HCT116 (cell line): ENCODE data around the gene TMEM132D. TPM values are rescaled to one million over a fixed set of nuclear protein-coding genes. Genes with fewer than 3 reads are reported as not detected.

Source experiments
- ATAC-seq: fragments of 200-7000 bp; cut with Tn5 transposase; 2 replicates; pipeline ENCODE4 v1.9.1; 2020; ENCODE audit warnings: mild to moderate bottlenecking, moderate library complexity
- BruUV-seq: library from RNA; stranded (reverse); fragments of 400-500 nt; replicated peaks from 2 replicates; lab custom pipeline; 2021; lab: Mats Ljungman, UMichigan
- CTCF ChIA-PET: fragments of 300-600 bp; sonication (Branson Sonifier 250); formaldehyde crosslinking; loops from one replicate; lab custom pipeline; 2021; ENCODE audit warnings: antibody characterized with exemption; lab: Charles Lee
- POLR2A ChIA-PET: fragments of 300-600, 350-600 bp; sonication (Branson Sonifier 250); formaldehyde crosslinking; loops from one replicate; lab custom pipeline; 2021; ENCODE audit warnings: antibody characterized with exemption; lab: Charles Lee
- RAD21 ChIA-PET, 2 experiments: fragments of 300-600 bp; sonication (Branson Sonifier 250); formaldehyde crosslinking; loops; one replicate each; lab custom pipeline; 2023; ENCODE audit warnings: low total read pairs in 2 of 2; ENCODE audit not compliant: uncharacterized antibody in 2 of 2, unreplicated experiment in 2 of 2, low non-redundant PET in 1 of 2; lab: Charles Lee
- DNase-seq: peaks from one replicate; pipeline ENCODE4 v3.0.0-alpha.2; 2010; ENCODE audit warnings: low read depth, low spot score
- H2AFZ ChIP-seq: fragments of 200-600 bp; shearing (Covaris generic), sonication (generic); 2 replicates; pipeline ENCODE4 v1.6.1; 2017; ENCODE audit warnings: low read depth, mixed run types, mixed read lengths, antibody characterized with exemption, low read length; ENCODE audit not compliant: poor library complexity, severe bottlenecking
- H3K27ac ChIP-seq: 2 replicates; pipeline ENCODE4 v1.5.1; 2012; ENCODE audit warnings: low read depth, low read length
- H3K27me3 ChIP-seq: fragments of 200-600 bp; sonication (generic); 2 replicates; pipeline ENCODE4 v1.6.1; 2016; ENCODE audit warnings: mixed run types, low read length, mixed read lengths; ENCODE audit not compliant: insufficient read depth
- H3K36me3 ChIP-seq, 2 experiments: fragments of 200-500 bp in 1 of 2; fragments of 200-600 bp in 1 of 2; sonication (Bioruptor generic) in 1 of 2; sonication (generic) in 1 of 2; 2 replicates each; pipeline versions ENCODE4 v1.5.1 to v1.6.1; 2014 to 2016; ENCODE audit warnings: low read length in 2 of 2, inconsistent platforms in 1 of 2, mixed read lengths in 1 of 2, mixed run types in 1 of 2; ENCODE audit not compliant: insufficient read depth in 2 of 2, control insufficient read depth in 1 of 2
- H3K4me1 ChIP-seq, 2 experiments: fragments of 200-600 bp in 1 of 2; sonication (generic) in 1 of 2; 2 replicates each; pipeline versions ENCODE4 v1.5.1 to v1.6.1; 2012 to 2017; ENCODE audit warnings: low read length in 2 of 2, inconsistent platforms in 1 of 2, mild to moderate bottlenecking in 1 of 2, mixed read lengths in 1 of 2, mixed run types in 1 of 2, moderate library complexity in 1 of 2; ENCODE audit not compliant: insufficient read depth in 2 of 2, control insufficient read depth in 1 of 2
- H3K4me2 ChIP-seq: fragments of 200-600 bp; sonication (generic); 2 replicates; pipeline ENCODE4 v1.6.1; 2017; ENCODE audit warnings: mixed run types, low read length, mixed read lengths
- H3K4me3 ChIP-seq, 2 experiments: fragments of 200-600 bp in 1 of 2; sonication (generic) in 1 of 2; replicated peaks in 1 of 2; 2 replicates each; pipeline ENCODE4 v1.5.1; 2011 to 2016; ENCODE audit warnings: low read length in 2 of 2, control low read depth in 1 of 2, low read depth in 1 of 2, mild to moderate bottlenecking in 1 of 2, mixed read lengths in 1 of 2, mixed run types in 1 of 2
- H3K79me2 ChIP-seq: fragments of 200-600 bp; sonication (generic); 2 replicates; pipeline ENCODE4 v1.6.1; 2017; ENCODE audit warnings: mild to moderate bottlenecking, mixed run types, low read length, moderate library complexity, mixed read lengths; ENCODE audit not compliant: insufficient read depth
- H3K9ac ChIP-seq: fragments of 200-600 bp; sonication (generic); 2 replicates; pipeline ENCODE4 v1.6.1; 2016; ENCODE audit warnings: low read length, mixed read lengths
- H3K9me2 ChIP-seq: fragments of 200-600 bp; sonication (generic), shearing (Covaris generic); 2 replicates; pipeline ENCODE4 v1.6.1; 2017; ENCODE audit warnings: mixed run types, mild to moderate bottlenecking, moderate library complexity; ENCODE audit not compliant: insufficient read depth
- H3K9me3 ChIP-seq, 2 experiments: fragments of 200-500 bp in 1 of 2; fragments of 200-600 bp in 1 of 2; sonication (Bioruptor generic) in 1 of 2; sonication (generic) in 1 of 2; 2 replicates each; pipeline ENCODE4 v1.6.1; 2014 to 2017; ENCODE audit warnings: low read length in 2 of 2, mixed read lengths in 2 of 2, inconsistent platforms in 1 of 2, low read depth in 1 of 2, mild to moderate bottlenecking in 1 of 2, mixed run types in 1 of 2, moderate library complexity in 1 of 2; ENCODE audit not compliant: control insufficient read depth in 1 of 2, insufficient read depth in 1 of 2
- H4K20me1 ChIP-seq: fragments of 200-600 bp; sonication (generic), shearing (Covaris generic); 2 replicates; pipeline ENCODE4 v1.6.1; 2017; ENCODE audit warnings: mixed run types, mild to moderate bottlenecking, moderate library complexity; ENCODE audit not compliant: insufficient read depth
- ATF3 ChIP-seq: IDR thresholded peaks from 2 replicates; pipeline ENCODE4 v1.6.1; 2012
- CEBPB ChIP-seq: IDR thresholded peaks from 2 replicates; pipeline ENCODE4 v1.6.1; 2012; ENCODE audit warnings: low read depth
- CTCF ChIP-seq, 3 experiments: fragments of 200-600 bp in 1 of 3; sonication (generic) in 1 of 3; IDR thresholded peaks in 2 of 3; conservative IDR thresholded peaks in 1 of 3; 2 replicates each; pipeline ENCODE4 v1.5.1; 2012 to 2017; ENCODE audit warnings: low read depth in 2 of 3, low read length in 2 of 3, antibody characterized with exemption in 1 of 3, borderline replicate concordance in 1 of 3, control low read depth in 1 of 3, mild to moderate bottlenecking in 1 of 3, mixed read lengths in 1 of 3, mixed run types in 1 of 3, moderate library complexity in 1 of 3; ENCODE audit not compliant: insufficient read depth in 1 of 3
- EGR1 ChIP-seq: IDR thresholded peaks from 2 replicates; pipeline ENCODE4 v1.6.1; 2012; ENCODE audit warnings: low read depth
- ELF1 ChIP-seq: IDR thresholded peaks from 2 replicates; pipeline ENCODE4 v1.6.1; 2012; ENCODE audit warnings: low read depth, borderline replicate concordance
- EZH2 ChIP-seq: fragments of 200-600 bp; sonication (generic); IDR thresholded peaks from 2 replicates; pipeline ENCODE4 v1.6.1; 2017; ENCODE audit warnings: antibody characterized with exemption, mixed run types
- EZH2phosphoT487 ChIP-seq: fragments of 200-600 bp; IDR thresholded peaks from 2 replicates; pipeline ENCODE4 v1.6.1; 2018; ENCODE audit warnings: antibody characterized with exemption, borderline replicate concordance
- JUND ChIP-seq: IDR thresholded peaks from 2 replicates; pipeline ENCODE4 v1.6.1; 2012
- POLR2A ChIP-seq: IDR thresholded peaks from 2 replicates; pipeline ENCODE4 v1.7.0; 2011; ENCODE audit warnings: borderline replicate concordance; ENCODE audit not compliant: insufficient read depth, insufficient read length; ENCODE audit errors: extremely low read depth
- POLR2AphosphoS5 ChIP-seq: IDR thresholded peaks from 2 replicates; pipeline ENCODE4 v1.6.1; 2011; ENCODE audit warnings: mild to moderate bottlenecking, low read depth, low read length, moderate library complexity
- RAD21 ChIP-seq: IDR thresholded peaks from 2 replicates; pipeline ENCODE4 v1.6.1; 2012; ENCODE audit warnings: low read depth, mild to moderate bottlenecking
- REST ChIP-seq: IDR thresholded peaks from 2 replicates; pipeline ENCODE4 v1.6.1; 2012; ENCODE audit warnings: low read depth
- SP1 ChIP-seq: IDR thresholded peaks from 2 replicates; pipeline ENCODE4 v1.6.1; 2012; ENCODE audit warnings: low read depth
- SRF ChIP-seq: IDR thresholded peaks from 2 replicates; pipeline ENCODE4 v1.6.1; 2012; ENCODE audit warnings: low read depth
- TCF7L2 ChIP-seq: IDR thresholded peaks from 2 replicates; pipeline ENCODE4 v1.7.0; 2011; ENCODE audit warnings: borderline replicate concordance, inconsistent platforms; ENCODE audit not compliant: insufficient read depth, insufficient read length; ENCODE audit errors: extremely low read depth
- YY1 ChIP-seq: IDR thresholded peaks from 2 replicates; pipeline ENCODE4 v1.6.1; 2011; ENCODE audit warnings: low read length, low read depth, moderate library complexity, mild to moderate bottlenecking; ENCODE audit not compliant: insufficient replicate concordance; ENCODE audit errors: extremely low read depth
- ZBTB33 ChIP-seq: IDR thresholded peaks from 2 replicates; pipeline ENCODE4 v1.6.1; 2011; ENCODE audit warnings: mild to moderate bottlenecking, low read length, moderate library complexity; ENCODE audit not compliant: insufficient replicate concordance; ENCODE audit errors: extremely low read depth
- ZFX ChIP-seq: fragments of 450-650 bp; IDR thresholded peaks from 2 replicates; pipeline ENCODE4 v1.6.1; 2017
- intact Hi-C: fragments of 100-400 bp; cut with micrococcal nuclease; formaldehyde crosslinking; loops from 2 replicates; pipeline ENCODE4 v1.10.0; 2022
- total RNA-seq: library from RNA; stranded (reverse); gene quantifications from one replicate; pipeline ENCODE4 v1.2.1, GENCODE V29; 2021; ENCODE audit not compliant: unreplicated experiment

TMEM132D gene
- total RNA-seq, 1 experiment from 2014 or later, result not detected

GRCh38 chr12:129160282-129160681 lies 743.5 kb downstream of the TMEM132D start (continued):
- TF ChIP-seq CEBPB (no peak), EGR1 (no peak)

- H3K4me2 ChIP-seq, result no peak overlapping the region
- H3K79me2 ChIP-seq, result no peaks in the 10 kb centered on the region
- no peak for TF ChIP-seq RAD21
- TF ChIP-seq SRF, result no peak
- no peak for TF ChIP-seq ATF3
- TF ChIP-seq YY1, result no peak
- no peak for TF ChIP-seq EZH2phosphoT487
- TF ChIP-seq REST, result no peak
- TF ChIP-seq POLR2A, result no peak
- no peak for TF ChIP-seq CTCF (IDR thresholded peaks at IDR 0.05 in 2 of 3, conservative IDR thresholded peaks at IDR 0.05 in 1 of 3; ENCODE audit: borderline replicate concordance in 1 of 3, insufficient read depth in 1 of 3, low read depth in 2 of 3, low read length in 2 of 3)
- no peak for TF ChIP-seq EZH2
- TF ChIP-seq TCF7L2, result no peak
- TF ChIP-seq POLR2AphosphoS5, result no peak
- TF ChIP-seq ZFX, result no peak
- no peak for TF ChIP-seq JUND
- TF ChIP-seq ZBTB33, result no peak
- TF ChIP-seq ELF1, result no peak
- no peak for TF ChIP-seq CEBPB
- TF ChIP-seq SP1, result no peak
- TF ChIP-seq, all 23 proteins: peak for 0
- POLR2A ChIA-PET, result no interaction called here
- DNase-seq (no peak), ATAC-seq (no peak)
- Histone ChIP-seq H2AFZ (no peak overlapping the region), H3K27me3 (no peaks in the 10 kb centered on the region), H3K4me3 (no peak overlapping the region), H3K9ac (no peak overlapping the region), H4K20me1 (no peaks in the 10 kb centered on the region), H3K9me2 (no peaks in the 10 kb centered on the region), H3K36me3 (no peaks in the 10 kb centered on the region), H3K27ac (no peak overlapping the region), H3K9me3 (peaks cover 4 to 34% of the 10 kb centered on the region in 2 experiments; a peak in 2 of 4 replicates), H3K4me1 (no peaks in the 10 kb centered on the region)
- intact Hi-C loops, result no loop called here
- CTCF ChIA-PET, result no interaction called here
- RAD21 ChIA-PET, result no interaction called here
- no TSS peak for BruUV-seq
These were observed 751.3 kb downstream of the TMEM132D start for GRCh38 chr12:129152351-129153104.
